Liver (tissue), 3 donors: ENCODE measurements around the gene HRH2.

Source experiments
- EGR1 ChIP-seq, 2 donors: IDR thresholded peaks; 2 replicates each; pipeline ENCODE4 v1.6.1; 2016 to 2018; ENCODE audit warnings: antibody characterized with exemption in 2 of 2, low read depth in 2 of 2
- GABPA ChIP-seq, 2 donors: IDR thresholded peaks in 1 of 2; conservative IDR thresholded peaks in 1 of 2; 2 replicates each; pipeline ENCODE4 v1.6.1; 2016; ENCODE audit warnings: antibody characterized with exemption in 2 of 2, mild to moderate bottlenecking in 1 of 2, moderate library complexity in 1 of 2
- HNF4G ChIP-seq: IDR thresholded peaks from 2 replicates; pipeline ENCODE4 v1.6.1; 2016; ENCODE audit warnings: antibody characterized with exemption
- JUND ChIP-seq, 2 donors: IDR thresholded peaks; 2 replicates each; pipeline ENCODE4 v1.6.1; 2016; ENCODE audit warnings: antibody characterized with exemption in 2 of 2
- RAD21 ChIP-seq, 2 donors: IDR thresholded peaks; 2 replicates each; pipeline ENCODE4 v1.6.1; 2016; ENCODE audit warnings: antibody characterized with exemption in 2 of 2, mild to moderate bottlenecking in 2 of 2
- REST ChIP-seq: IDR thresholded peaks from 2 replicates; pipeline ENCODE4 v1.6.1; 2016; ENCODE audit warnings: antibody characterized with exemption, mild to moderate bottlenecking
- RXRA ChIP-seq, 2 donors: IDR thresholded peaks; 2 replicates each; pipeline ENCODE4 v1.6.1; 2017 to 2018; ENCODE audit warnings: antibody characterized with exemption in 2 of 2, mild to moderate bottlenecking in 1 of 2
- SP1 ChIP-seq: IDR thresholded peaks from 2 replicates; pipeline ENCODE4 v1.6.1; 2018; ENCODE audit warnings: antibody characterized with exemption, mild to moderate bottlenecking
- TAF1 ChIP-seq: conservative IDR thresholded peaks from 2 replicates; pipeline ENCODE4 v1.6.1; 2016; ENCODE audit warnings: antibody characterized with exemption, mild to moderate bottlenecking
- YY1 ChIP-seq: IDR thresholded peaks from 2 replicates; pipeline ENCODE4 v1.6.1; 2016; ENCODE audit warnings: antibody characterized with exemption, mild to moderate bottlenecking
- TF ChIP-seq, protein P1 (sequence below): fragments of 150-350 bp; IDR thresholded peaks from 2 replicates; pipeline ENCODE4 v1.5.1; 2017; ENCODE audit warnings: improper control_type of control experiment, low read depth, low read length; ENCODE audit not compliant: missing input control
- TF ChIP-seq, protein P2 (sequence below): IDR thresholded peaks from 2 replicates; pipeline ENCODE4 v1.6.1; 2016; ENCODE audit warnings: antibody characterized with exemption
- TF ChIP-seq, protein P3 (sequence below): IDR thresholded peaks from 2 replicates; pipeline ENCODE4 v1.6.1; 2016; ENCODE audit warnings: antibody characterized with exemption
- TF ChIP-seq, protein P4 (sequence below): IDR thresholded peaks from 2 replicates; pipeline ENCODE4 v1.6.1; 2016; ENCODE audit warnings: antibody characterized with exemption
- donor health status: healthy.
- donor health status: healthy.

DNA sequence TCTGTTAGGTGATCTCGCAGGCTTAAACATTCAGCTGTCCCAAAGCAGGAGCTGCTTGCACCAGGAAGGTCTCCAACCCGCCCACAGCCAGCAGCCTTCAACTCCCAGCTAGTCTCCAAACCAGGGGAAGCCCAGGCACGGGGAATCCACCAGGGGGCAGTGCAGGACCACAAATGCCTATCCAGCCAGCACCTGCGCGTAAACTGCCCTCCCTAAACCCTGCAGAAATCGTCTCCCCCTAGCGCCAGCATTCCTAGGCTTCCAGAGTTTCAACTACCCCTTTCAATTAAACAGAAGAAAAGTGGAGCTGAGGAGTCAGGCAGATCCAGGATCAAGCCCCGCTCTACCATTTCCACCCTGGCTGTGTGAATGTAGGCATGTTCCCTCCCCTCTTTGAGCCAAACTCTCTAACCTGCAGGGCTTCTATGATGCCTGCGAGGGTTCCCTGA is 72.0 kb downstream of the HRH2 start:
- TF ChIP-seq, protein P1, sequence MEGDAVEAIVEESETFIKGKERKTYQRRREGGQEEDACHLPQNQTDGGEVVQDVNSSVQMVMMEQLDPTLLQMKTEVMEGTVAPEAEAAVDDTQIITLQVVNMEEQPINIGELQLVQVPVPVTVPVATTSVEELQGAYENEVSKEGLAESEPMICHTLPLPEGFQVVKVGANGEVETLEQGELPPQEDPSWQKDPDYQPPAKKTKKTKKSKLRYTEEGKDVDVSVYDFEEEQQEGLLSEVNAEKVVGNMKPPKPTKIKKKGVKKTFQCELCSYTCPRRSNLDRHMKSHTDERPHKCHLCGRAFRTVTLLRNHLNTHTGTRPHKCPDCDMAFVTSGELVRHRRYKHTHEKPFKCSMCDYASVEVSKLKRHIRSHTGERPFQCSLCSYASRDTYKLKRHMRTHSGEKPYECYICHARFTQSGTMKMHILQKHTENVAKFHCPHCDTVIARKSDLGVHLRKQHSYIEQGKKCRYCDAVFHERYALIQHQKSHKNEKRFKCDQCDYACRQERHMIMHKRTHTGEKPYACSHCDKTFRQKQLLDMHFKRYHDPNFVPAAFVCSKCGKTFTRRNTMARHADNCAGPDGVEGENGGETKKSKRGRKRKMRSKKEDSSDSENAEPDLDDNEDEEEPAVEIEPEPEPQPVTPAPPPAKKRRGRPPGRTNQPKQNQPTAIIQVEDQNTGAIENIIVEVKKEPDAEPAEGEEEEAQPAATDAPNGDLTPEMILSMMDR, result peak; percentile 100
- peak; percentile 99 to 100 for TF ChIP-seq RAD21 (IDR thresholded peaks at IDR 0.05)
- no peak for TF ChIP-seq GABPA (IDR thresholded peaks at IDR 0.05 in 1 of 2, conservative IDR thresholded peaks at IDR 0.05 in 1 of 2)
- no peak for TF ChIP-seq TAF1
- TF ChIP-seq, protein P2, sequence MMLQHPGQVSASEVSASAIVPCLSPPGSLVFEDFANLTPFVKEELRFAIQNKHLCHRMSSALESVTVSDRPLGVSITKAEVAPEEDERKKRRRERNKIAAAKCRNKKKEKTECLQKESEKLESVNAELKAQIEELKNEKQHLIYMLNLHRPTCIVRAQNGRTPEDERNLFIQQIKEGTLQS, result no peak
- TF ChIP-seq, protein P3, sequence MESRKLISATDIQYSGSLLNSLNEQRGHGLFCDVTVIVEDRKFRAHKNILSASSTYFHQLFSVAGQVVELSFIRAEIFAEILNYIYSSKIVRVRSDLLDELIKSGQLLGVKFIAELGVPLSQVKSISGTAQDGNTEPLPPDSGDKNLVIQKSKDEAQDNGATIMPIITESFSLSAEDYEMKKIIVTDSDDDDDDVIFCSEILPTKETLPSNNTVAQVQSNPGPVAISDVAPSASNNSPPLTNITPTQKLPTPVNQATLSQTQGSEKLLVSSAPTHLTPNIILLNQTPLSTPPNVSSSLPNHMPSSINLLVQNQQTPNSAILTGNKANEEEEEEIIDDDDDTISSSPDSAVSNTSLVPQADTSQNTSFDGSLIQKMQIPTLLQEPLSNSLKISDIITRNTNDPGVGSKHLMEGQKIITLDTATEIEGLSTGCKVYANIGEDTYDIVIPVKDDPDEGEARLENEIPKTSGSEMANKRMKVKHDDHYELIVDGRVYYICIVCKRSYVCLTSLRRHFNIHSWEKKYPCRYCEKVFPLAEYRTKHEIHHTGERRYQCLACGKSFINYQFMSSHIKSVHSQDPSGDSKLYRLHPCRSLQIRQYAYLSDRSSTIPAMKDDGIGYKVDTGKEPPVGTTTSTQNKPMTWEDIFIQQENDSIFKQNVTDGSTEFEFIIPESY, result no peak
- no peak for TF ChIP-seq JUND (IDR thresholded peaks at IDR 0.05)
- no peak for TF ChIP-seq YY1
- TF ChIP-seq, protein P4, sequence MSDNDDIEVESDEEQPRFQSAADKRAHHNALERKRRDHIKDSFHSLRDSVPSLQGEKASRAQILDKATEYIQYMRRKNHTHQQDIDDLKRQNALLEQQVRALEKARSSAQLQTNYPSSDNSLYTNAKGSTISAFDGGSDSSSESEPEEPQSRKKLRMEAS, result no peak
- peak; percentile 38 for TF ChIP-seq REST
- no peak for TF ChIP-seq HNF4G
- no peak for TF ChIP-seq SP1
- TF ChIP-seq RXRA (IDR thresholded peaks at IDR 0.05), result no peak
- no peak for TF ChIP-seq EGR1 (IDR thresholded peaks at IDR 0.05; ENCODE audit: low read depth in 2 of 2)
